BE2C (cell line): ENCODE results near the gene PRELID1.

Source experiments
- DNase-seq: peaks from one replicate; pipeline ENCODE4 v3.0.0-alpha.2; 2020
- H3K27me3 ChIP-seq: fragments of 250-450 bp; sonication (Bioruptor Pico); 2 replicates; pipeline ENCODE4 v1.5.1; 2020; ENCODE audit warnings: mild to moderate bottlenecking
- H3K36me3 ChIP-seq: fragments of 250-450 bp; sonication (Bioruptor Pico); 2 replicates; pipeline ENCODE4 v1.5.1; 2020; ENCODE audit warnings: mild to moderate bottlenecking
- H3K4me1 ChIP-seq: fragments of 250-450 bp; sonication (Bioruptor Pico); 2 replicates; pipeline ENCODE4 v1.5.1; 2020
- H3K4me3 ChIP-seq: 2 replicates; pipeline ENCODE4 v1.5.1; 2011; ENCODE audit warnings: low read depth, low read length
- H3K9me3 ChIP-seq: fragments of 250-450 bp; sonication (Bioruptor Pico); 2 replicates; pipeline ENCODE4 v1.5.1; 2020
- CTCF ChIP-seq: IDR thresholded peaks from 2 replicates; pipeline ENCODE4 v1.5.1; 2012; ENCODE audit warnings: mild to moderate bottlenecking, low read depth, low read length

PRELID1 gene

GRCh38 chr5:177334781-177335700, 31.4 kb downstream of the PRELID1 start:
- no peaks in the 10 kb centered on the region for H3K27me3 ChIP-seq
- H3K4me1 ChIP-seq = peaks cover 18% of the 10 kb centered on the region
- TF ChIP-seq CTCF = no peak
- H3K9me3 ChIP-seq = no peaks in the 10 kb centered on the region
- peaks cover 64% of the 10 kb centered on the region for H3K36me3 ChIP-seq
- no peak overlapping the region for H3K4me3 ChIP-seq
- peak; percentile 38 for DNase-seq

GRCh38 chr5:177335701-177336065, 32.1 kb downstream of the PRELID1 start:
- no peak for TF ChIP-seq CTCF
- DNase-seq = no peak
- H3K4me1 ChIP-seq = peaks cover 18% of the 10 kb centered on the region

GRCh38 chr5:177336112-177336511, 32.5 kb downstream of the PRELID1 start:
- H3K4me1 ChIP-seq = peaks cover 18% of the 10 kb centered on the region
- H3K9me3 ChIP-seq = no peaks in the 10 kb centered on the region
- no peaks in the 10 kb centered on the region for H3K27me3 ChIP-seq
- peaks cover 61% of the 10 kb centered on the region for H3K36me3 ChIP-seq
- peak; percentile 80 for DNase-seq
- TF ChIP-seq CTCF = peak; percentile 75
- no peak overlapping the region for H3K4me3 ChIP-seq

More at GRCh38 chr5:177335701-177336065, 32.1 kb downstream of the PRELID1 start:
- no peaks in the 10 kb centered on the region for H3K9me3 ChIP-seq
- H3K36me3 ChIP-seq = peaks cover 61% of the 10 kb centered on the region
- no peak overlapping the region for H3K4me3 ChIP-seq
- H3K27me3 ChIP-seq = no peaks in the 10 kb centered on the region

DNA sequence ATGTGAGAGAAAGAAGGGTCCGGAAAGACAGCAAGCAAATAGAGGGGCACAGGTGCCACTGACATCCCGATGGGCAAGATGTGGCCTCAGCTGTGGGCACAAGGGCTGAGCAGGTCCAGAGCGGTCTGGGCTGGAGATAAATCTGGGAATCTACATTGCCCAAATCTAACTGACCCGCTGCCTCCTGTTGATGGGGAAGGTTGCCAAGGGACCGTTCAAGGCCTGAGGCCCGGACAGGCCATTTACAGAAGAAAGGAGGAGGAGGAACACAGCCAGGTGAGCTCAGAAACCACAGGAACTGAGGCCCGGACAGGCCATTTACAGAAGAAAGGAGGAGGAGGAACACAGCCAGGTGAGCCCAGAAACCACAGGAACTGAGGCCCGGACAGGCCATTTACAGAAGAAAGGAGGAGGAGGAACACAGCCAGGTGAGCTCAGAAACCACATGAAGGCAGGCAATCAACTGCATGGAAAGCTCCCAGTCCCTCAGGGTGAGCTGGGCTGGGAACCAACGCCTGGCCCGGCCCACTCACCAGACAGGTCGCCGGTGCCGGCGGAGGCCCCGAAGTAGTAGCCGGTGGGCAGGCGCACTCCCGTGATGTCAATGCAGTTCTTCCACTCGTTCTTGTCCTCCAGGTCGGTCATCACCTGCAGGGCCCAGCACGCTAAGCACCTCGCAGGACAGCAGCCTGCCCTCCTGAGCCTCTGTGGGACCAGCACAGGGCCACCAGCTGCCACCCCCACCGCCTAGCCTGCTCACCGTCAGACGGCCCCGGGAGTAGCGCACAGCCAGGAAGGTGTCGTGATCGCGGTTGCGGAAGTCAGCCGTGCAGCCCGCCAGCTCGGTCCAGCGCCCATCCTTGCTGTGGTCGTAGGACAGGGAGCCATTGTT, 33.2 kb downstream of the PRELID1 start:
- no peak for TF ChIP-seq CTCF
- Histone ChIP-seq H3K36me3 (peaks cover 67% of the 10 kb centered on the region), H3K4me1 (peaks cover 18% of the 10 kb centered on the region), H3K9me3 (no peaks in the 10 kb centered on the region), H3K4me3 (no peak overlapping the region), H3K27me3 (no peaks in the 10 kb centered on the region)
- DNase-seq = no peak

- H3K36me3 ChIP-seq = peaks cover 63% of the 10 kb centered on the region
Observed at GRCh38 chr5:177338251-177339106, 34.9 kb downstream of the PRELID1 start.

More at GRCh38 chr5:177338251-177339106, 34.9 kb downstream of the PRELID1 start:
- no peak overlapping the region for H3K4me3 ChIP-seq
- no peaks in the 10 kb centered on the region for H3K9me3 ChIP-seq
- H3K4me1 ChIP-seq = peaks cover 18% of the 10 kb centered on the region
- no peak for TF ChIP-seq CTCF
- DNase-seq = no peak
- H3K27me3 ChIP-seq = no peaks in the 10 kb centered on the region
